MM.1S (cell line): ENCODE data around the gene PPP1R9B.

Source experiments
- DNase-seq: peaks from one replicate; pipeline ENCODE4 v3.0.0-alpha.2; 2015
- H2AFZ ChIP-seq: fragments of 300-600 bp; sonication (generic); 2 replicates; pipeline ENCODE4 v1.6.0; 2016; ENCODE audit warnings: antibody characterized with exemption, low read length
- H3F3A ChIP-seq: fragments of 300-600 bp; sonication (generic); 2 replicates; pipeline ENCODE4 v1.6.1; 2016; ENCODE audit warnings: mild to moderate bottlenecking, antibody characterized with exemption, low read length, moderate library complexity, mixed read lengths; ENCODE audit not compliant: insufficient read depth
- H3K27ac ChIP-seq: fragments of 300-600 bp; sonication (generic); 2 replicates; pipeline ENCODE4 v1.5.1; 2016; ENCODE audit warnings: mild to moderate bottlenecking, low read length
- H3K27me3 ChIP-seq: fragments of 300-600 bp; sonication (generic); replicated peaks from 2 replicates; pipeline ENCODE4 v1.6.0; 2016; ENCODE audit warnings: low read length; ENCODE audit not compliant: insufficient read depth
- H3K36me3 ChIP-seq: fragments of 300-600 bp; sonication (generic); replicated peaks from 2 replicates; pipeline ENCODE4 v1.6.1; 2016; ENCODE audit warnings: mild to moderate bottlenecking, low read length, mixed read lengths; ENCODE audit not compliant: insufficient read depth
- H3K4me1 ChIP-seq: fragments of 300-600 bp; sonication (generic); 2 replicates; pipeline ENCODE4 v1.6.1; 2016; ENCODE audit warnings: low read length, mixed read lengths
- H3K4me2 ChIP-seq: fragments of 300-600 bp; sonication (generic); 2 replicates; pipeline ENCODE4 v1.6.0; 2016; ENCODE audit warnings: low read depth, low read length
- H3K4me3 ChIP-seq: fragments of 300-600 bp; sonication (generic); 2 replicates; pipeline ENCODE4 v1.5.1; 2016; ENCODE audit warnings: low read length, mixed read lengths
- H3K79me2 ChIP-seq: fragments of 300-600 bp; sonication (generic); 2 replicates; pipeline ENCODE4 v1.6.1; 2016; ENCODE audit warnings: mixed run types, low read length, mixed read lengths
- H3K9ac ChIP-seq: fragments of 300-600 bp; sonication (generic); 2 replicates; pipeline ENCODE4 v1.6.1; 2016; ENCODE audit warnings: low read length, mixed read lengths
- H3K9me2 ChIP-seq: fragments of 300-600 bp; sonication (generic); replicated peaks from 2 replicates; pipeline ENCODE4 v1.6.1; 2016; ENCODE audit warnings: mild to moderate bottlenecking, low read length, mixed read lengths; ENCODE audit not compliant: insufficient read depth
- H3K9me3 ChIP-seq: fragments of 300-600 bp; sonication (generic); replicated peaks from 2 replicates; pipeline ENCODE4 v1.6.1; 2016; ENCODE audit warnings: mild to moderate bottlenecking, low read length, mixed read lengths; ENCODE audit not compliant: insufficient read depth
- H4K20me1 ChIP-seq: fragments of 300-600 bp; sonication (generic); 2 replicates; pipeline ENCODE4 v1.6.1; 2016; ENCODE audit warnings: mild to moderate bottlenecking, low read length, moderate library complexity, mixed read lengths; ENCODE audit not compliant: insufficient read depth
- EZH2 ChIP-seq: fragments of 300-600 bp; sonication (generic); optimal IDR thresholded peaks from 2 replicates; pipeline ENCODE3; 2017; ENCODE audit warnings: low read depth, mild to moderate bottlenecking, antibody characterized with exemption, low read length, mixed read lengths
- EZH2phosphoT487 ChIP-seq: fragments of 300-600 bp; sonication (generic); IDR thresholded peaks from 2 replicates; pipeline ENCODE4 v1.6.1; 2018; ENCODE audit warnings: antibody characterized with exemption, low read length
- TF ChIP-seq, protein P1 (sequence below): fragments of 300-600 bp; sonication (generic); IDR thresholded peaks from 2 replicates; pipeline ENCODE4 v1.5.1; 2016; ENCODE audit warnings: antibody characterized with exemption, low read length, mixed read lengths

Gene PPP1R9B

GRCh38 chr17:50139185-50139783 is 11.2 kb downstream of the PPP1R9B start:
- no peak for DNase-seq
- no peak overlapping the region for H3K4me2 ChIP-seq
- TF ChIP-seq EZH2: no peak
- TF ChIP-seq, protein P1, sequence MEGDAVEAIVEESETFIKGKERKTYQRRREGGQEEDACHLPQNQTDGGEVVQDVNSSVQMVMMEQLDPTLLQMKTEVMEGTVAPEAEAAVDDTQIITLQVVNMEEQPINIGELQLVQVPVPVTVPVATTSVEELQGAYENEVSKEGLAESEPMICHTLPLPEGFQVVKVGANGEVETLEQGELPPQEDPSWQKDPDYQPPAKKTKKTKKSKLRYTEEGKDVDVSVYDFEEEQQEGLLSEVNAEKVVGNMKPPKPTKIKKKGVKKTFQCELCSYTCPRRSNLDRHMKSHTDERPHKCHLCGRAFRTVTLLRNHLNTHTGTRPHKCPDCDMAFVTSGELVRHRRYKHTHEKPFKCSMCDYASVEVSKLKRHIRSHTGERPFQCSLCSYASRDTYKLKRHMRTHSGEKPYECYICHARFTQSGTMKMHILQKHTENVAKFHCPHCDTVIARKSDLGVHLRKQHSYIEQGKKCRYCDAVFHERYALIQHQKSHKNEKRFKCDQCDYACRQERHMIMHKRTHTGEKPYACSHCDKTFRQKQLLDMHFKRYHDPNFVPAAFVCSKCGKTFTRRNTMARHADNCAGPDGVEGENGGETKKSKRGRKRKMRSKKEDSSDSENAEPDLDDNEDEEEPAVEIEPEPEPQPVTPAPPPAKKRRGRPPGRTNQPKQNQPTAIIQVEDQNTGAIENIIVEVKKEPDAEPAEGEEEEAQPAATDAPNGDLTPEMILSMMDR: no peak
- no peak for TF ChIP-seq EZH2phosphoT487
- no peaks in the 10 kb centered on the region for H3K4me1 ChIP-seq
- peaks cover 4% of the 10 kb centered on the region; the same call in 1 of the 2 replicates for H3F3A ChIP-seq
- no peak overlapping the region for H3K27ac ChIP-seq
- H3K9ac ChIP-seq: no peak overlapping the region
- peaks cover 41% of the 10 kb centered on the region for H3K79me2 ChIP-seq
- H3K9me2 ChIP-seq: no peaks in the 10 kb centered on the region
- H3K36me3 ChIP-seq: peaks cover 11% of the 10 kb centered on the region
- no peak overlapping the region for H3K4me3 ChIP-seq
- no peaks in the 10 kb centered on the region for H3K27me3 ChIP-seq
- H3K9me3 ChIP-seq: no peaks in the 10 kb centered on the region
- H4K20me1 ChIP-seq: no peaks in the 10 kb centered on the region
- no peak overlapping the region for H2AFZ ChIP-seq

DNA sequence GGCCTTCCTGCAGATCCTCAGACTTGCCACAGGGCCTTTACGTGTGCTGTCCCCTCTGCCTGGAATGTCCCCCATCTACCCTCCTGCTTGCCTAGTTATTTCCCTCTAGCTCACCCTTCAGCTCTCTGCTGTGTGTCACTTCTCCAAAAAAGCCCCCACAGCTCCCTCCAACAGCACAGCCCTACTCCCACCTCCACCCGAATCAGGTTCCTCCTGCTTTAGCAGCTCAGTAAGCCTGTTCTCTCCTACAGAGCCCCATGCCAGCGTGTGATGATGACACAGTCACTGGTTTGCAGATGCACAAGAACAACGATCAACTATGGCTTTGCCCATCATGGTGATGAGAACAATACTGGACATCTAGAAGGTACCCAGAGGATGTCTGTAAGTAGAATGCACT is 13.4 kb downstream of the PPP1R9B start:
- TF ChIP-seq EZH2phosphoT487: no peak
- TF ChIP-seq EZH2: no peak
- TF ChIP-seq, protein P1: no peak
- Histone ChIP-seq H3F3A (peaks cover 11% of the 10 kb centered on the region; the same call in 1 of the 2 replicates), H3K9ac (no peak overlapping the region), H3K9me2 (no peaks in the 10 kb centered on the region), H3K9me3 (no peaks in the 10 kb centered on the region), H3K4me3 (no peak overlapping the region), H3K4me2 (no peak overlapping the region), H4K20me1 (no peaks in the 10 kb centered on the region), H3K79me2 (peaks cover 21% of the 10 kb centered on the region), H3K27ac (no peak overlapping the region), H3K27me3 (no peaks in the 10 kb centered on the region), H3K36me3 (peaks cover 11% of the 10 kb centered on the region), H3K4me1 (no peaks in the 10 kb centered on the region), H2AFZ (no peak overlapping the region)
- DNase-seq: no peak

GRCh38 chr17:50136096-50136687 is 14.3 kb downstream of the PPP1R9B start:
- peaks cover 11% of the 10 kb centered on the region; the same call in 1 of the 2 replicates for H3F3A ChIP-seq
- H3K27me3 ChIP-seq: no peaks in the 10 kb centered on the region
- peaks cover 11% of the 10 kb centered on the region for H3K36me3 ChIP-seq
- H3K9me3 ChIP-seq: no peaks in the 10 kb centered on the region
- H3K27ac ChIP-seq: no peak overlapping the region
- H3K4me1 ChIP-seq: no peaks in the 10 kb centered on the region
- H3K9me2 ChIP-seq: no peaks in the 10 kb centered on the region
- peaks cover 17% of the 10 kb centered on the region for H3K79me2 ChIP-seq
- no peaks in the 10 kb centered on the region for H4K20me1 ChIP-seq
- TF ChIP-seq, protein P1: no peak
- TF ChIP-seq EZH2: no peak
- no peak overlapping the region for H2AFZ ChIP-seq
- H3K9ac ChIP-seq: no peak overlapping the region
- H3K4me2 ChIP-seq: no peak overlapping the region
- H3K4me3 ChIP-seq: no peak overlapping the region
- no peak for DNase-seq
